ENCODE measurements around the gene SHF. TPM values are rescaled to one million over a fixed set of nuclear protein-coding genes. Genes with fewer than 3 reads are reported as not detected.
A peak's percentile ranks its signal among the peaks of the same experiment; 100 is the strongest.

SHF gene
- total RNA-seq, 1 experiment from 2014 or later, result 0.44 TPM

DNA sequence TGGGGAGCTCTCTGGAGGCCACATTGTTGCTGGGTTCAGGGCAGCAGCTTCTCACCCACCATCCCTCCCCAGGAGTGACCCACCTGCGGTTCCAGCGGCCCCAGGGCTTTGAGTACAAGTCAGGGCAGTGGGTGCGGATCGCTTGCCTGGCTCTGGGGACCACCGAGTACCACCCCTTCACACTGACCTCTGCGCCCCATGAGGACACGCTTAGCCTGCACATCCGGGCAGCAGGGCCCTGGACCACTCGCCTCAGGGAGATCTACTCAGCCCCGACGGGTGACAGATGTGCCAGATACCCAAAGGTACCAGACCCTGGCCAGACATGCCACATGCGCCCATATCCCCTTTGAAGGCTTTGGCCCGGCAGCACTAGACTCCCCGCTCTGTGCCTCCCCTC, 26.1 kb downstream of the SHF start:
- H3K27ac Mint-ChIP-seq (ENCODE audit: low read depth, unreplicated experiment), result peak overlapping the region; percentile 96
- TF ChIP-seq, protein P1, sequence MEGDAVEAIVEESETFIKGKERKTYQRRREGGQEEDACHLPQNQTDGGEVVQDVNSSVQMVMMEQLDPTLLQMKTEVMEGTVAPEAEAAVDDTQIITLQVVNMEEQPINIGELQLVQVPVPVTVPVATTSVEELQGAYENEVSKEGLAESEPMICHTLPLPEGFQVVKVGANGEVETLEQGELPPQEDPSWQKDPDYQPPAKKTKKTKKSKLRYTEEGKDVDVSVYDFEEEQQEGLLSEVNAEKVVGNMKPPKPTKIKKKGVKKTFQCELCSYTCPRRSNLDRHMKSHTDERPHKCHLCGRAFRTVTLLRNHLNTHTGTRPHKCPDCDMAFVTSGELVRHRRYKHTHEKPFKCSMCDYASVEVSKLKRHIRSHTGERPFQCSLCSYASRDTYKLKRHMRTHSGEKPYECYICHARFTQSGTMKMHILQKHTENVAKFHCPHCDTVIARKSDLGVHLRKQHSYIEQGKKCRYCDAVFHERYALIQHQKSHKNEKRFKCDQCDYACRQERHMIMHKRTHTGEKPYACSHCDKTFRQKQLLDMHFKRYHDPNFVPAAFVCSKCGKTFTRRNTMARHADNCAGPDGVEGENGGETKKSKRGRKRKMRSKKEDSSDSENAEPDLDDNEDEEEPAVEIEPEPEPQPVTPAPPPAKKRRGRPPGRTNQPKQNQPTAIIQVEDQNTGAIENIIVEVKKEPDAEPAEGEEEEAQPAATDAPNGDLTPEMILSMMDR (IDR thresholded peaks at IDR 0.05; ENCODE audit: unreplicated experiment), result no peak
- intact Hi-C loops (cut with micrococcal nuclease), result no loop called here
- H3K9me3 Mint-ChIP-seq (ENCODE audit: unreplicated experiment), result no peaks in the 10 kb centered on the region
- H3K4me1 Mint-ChIP-seq (ENCODE audit: insufficient read depth, unreplicated experiment), result peaks cover 46% of the 10 kb centered on the region
- ChIA-PET CTCF (interaction anchor here (0.8 to 10.8 kb wide), 8 partner anchors 15 to 238 kb away, joined by 4 to 94 read pairs (median 13); no protein-coding TSS in a partner anchor), POLR2A (interaction anchor here (1.2 to 2.1 kb wide), 2 partner anchors 39 to 42 kb away, joined by 3 to 7 read pairs; no protein-coding TSS in a partner anchor)
- no peaks in the 10 kb centered on the region for H3K27me3 Mint-ChIP-seq (ENCODE audit: insufficient read depth, unreplicated experiment)
- no TSS peak for BruUV-seq (replicated peaks)
- peaks cover 14% of the 10 kb centered on the region for H3K36me3 Mint-ChIP-seq (ENCODE audit: insufficient read depth, unreplicated experiment)
- no peak for DNase-seq (ENCODE audit: unreplicated experiment)
- no peak overlapping the region for H3K4me3 Mint-ChIP-seq (ENCODE audit: unreplicated experiment)

DNA sequence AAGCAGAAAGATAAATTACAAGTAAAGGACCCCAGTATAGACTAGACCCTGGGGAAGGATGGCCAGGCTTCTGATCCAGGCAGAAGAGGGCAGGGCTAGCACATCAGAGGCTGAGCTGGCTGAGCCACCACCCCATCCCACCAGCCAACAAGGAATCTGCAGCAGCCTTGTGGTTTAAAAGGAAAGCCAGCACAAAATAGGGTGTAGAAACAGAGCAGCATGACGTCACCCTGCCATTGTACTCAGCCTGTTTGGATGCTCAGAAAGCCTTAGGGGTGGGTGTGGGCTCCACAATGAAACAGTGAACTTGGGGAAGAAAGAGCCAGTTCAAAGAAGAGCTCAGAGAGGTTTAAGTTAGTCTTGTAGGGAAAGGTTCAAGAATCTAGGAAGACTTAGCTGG, 29.8 kb downstream of the SHF start:
- intact Hi-C loops (cut with micrococcal nuclease), result loop anchor here (1.0 kb wide), 1 partner anchor 32 kb away; no protein-coding TSS in a partner anchor
- no peaks in the 10 kb centered on the region for H3K27me3 Mint-ChIP-seq (ENCODE audit: insufficient read depth, unreplicated experiment)
- no peaks in the 10 kb centered on the region for H3K9me3 Mint-ChIP-seq (ENCODE audit: unreplicated experiment)
- peaks cover 7% of the 10 kb centered on the region for H3K36me3 Mint-ChIP-seq (ENCODE audit: insufficient read depth, unreplicated experiment)
- no TSS peak for BruUV-seq (replicated peaks)
- DNase-seq (ENCODE audit: unreplicated experiment), result peak; percentile 83
- CTCF ChIA-PET, result interaction anchor here (0.6 to 10.8 kb wide), 8 partner anchors 9 to 241 kb away, joined by 3 to 93 read pairs (median 4); no protein-coding TSS in a partner anchor
- no peak overlapping the region for H3K4me3 Mint-ChIP-seq (ENCODE audit: unreplicated experiment)
- peak overlapping the region; percentile 61 for H3K27ac Mint-ChIP-seq (ENCODE audit: low read depth, unreplicated experiment)
- H3K4me1 Mint-ChIP-seq (ENCODE audit: insufficient read depth, unreplicated experiment), result peaks cover 39% of the 10 kb centered on the region
- POLR2A ChIA-PET, result interaction anchor here (0.6 to 2.3 kb wide), 7 partner anchors 9 to 495 kb away, joined by 3 to 9 read pairs (median 4); partner anchors contain the start of genes DUOX1, DUOXA1 and SPG11
- TF ChIP-seq, protein P1 (IDR thresholded peaks at IDR 0.05; ENCODE audit: unreplicated experiment), result no peak

GRCh38 chr15:45156744-45157455, 30.9 kb downstream of the SHF start:
- CTCF ChIA-PET, result interaction anchor here (0.7 to 10.8 kb wide), 7 partner anchors 11 to 243 kb away, joined by 3 to 93 read pairs (median 4); no protein-coding TSS in a partner anchor
- TF ChIP-seq, protein P1 (IDR thresholded peaks at IDR 0.05; ENCODE audit: unreplicated experiment), result no peak
- H3K4me1 Mint-ChIP-seq (ENCODE audit: insufficient read depth, unreplicated experiment), result peaks cover 29% of the 10 kb centered on the region
- H3K36me3 Mint-ChIP-seq (ENCODE audit: insufficient read depth, unreplicated experiment), result peaks cover 13% of the 10 kb centered on the region
- no peaks in the 10 kb centered on the region for H3K9me3 Mint-ChIP-seq (ENCODE audit: unreplicated experiment)
- no TSS peak for BruUV-seq (replicated peaks)
- intact Hi-C loops (cut with micrococcal nuclease), result no loop called here
- H3K4me3 Mint-ChIP-seq (ENCODE audit: unreplicated experiment), result no peak overlapping the region
- DNase-seq (ENCODE audit: unreplicated experiment), result peak; percentile 19
- H3K27ac Mint-ChIP-seq (ENCODE audit: low read depth, unreplicated experiment), result peak overlapping the region; percentile 20
- H3K27me3 Mint-ChIP-seq (ENCODE audit: insufficient read depth, unreplicated experiment), result no peaks in the 10 kb centered on the region
- POLR2A ChIA-PET, result interaction anchor here (0.6 to 2.3 kb wide), 5 partner anchors 10 to 246 kb away, joined by 3 to 9 read pairs (median 3); partner anchors contain the start of genes DUOX1 and DUOXA1

- no peaks in the 10 kb centered on the region for H3K27me3 Mint-ChIP-seq (ENCODE audit: insufficient read depth, unreplicated experiment)
- H3K36me3 Mint-ChIP-seq (ENCODE audit: insufficient read depth, unreplicated experiment), result peaks cover 14% of the 10 kb centered on the region
- H3K4me3 Mint-ChIP-seq (ENCODE audit: unreplicated experiment), result no peak overlapping the region
- ChIA-PET POLR2A (interaction anchor here (1.0 kb wide), 1 partner anchor 26 kb away, joined by 3 read pairs; the partner anchor contains the start of genes DUOX1 and DUOXA1), CTCF (interaction anchor here (0.6 to 10.8 kb wide), 7 partner anchors 9 to 244 kb away, joined by 3 to 93 read pairs (median 4); no protein-coding TSS in a partner anchor)
- H3K9me3 Mint-ChIP-seq (ENCODE audit: unreplicated experiment), result no peaks in the 10 kb centered on the region
- intact Hi-C loops (cut with micrococcal nuclease), result no loop called here
- peaks cover 26% of the 10 kb centered on the region for H3K4me1 Mint-ChIP-seq (ENCODE audit: insufficient read depth, unreplicated experiment)
- H3K27ac Mint-ChIP-seq (ENCODE audit: low read depth, unreplicated experiment), result no peak overlapping the region
- no TSS peak for BruUV-seq (replicated peaks)
- DNase-seq (ENCODE audit: unreplicated experiment), result no peak
- TF ChIP-seq, protein P1 (IDR thresholded peaks at IDR 0.05; ENCODE audit: unreplicated experiment), result no peak
Measured at GRCh38 chr15:45155739-45156138, 32.0 kb downstream of the SHF start.

Measured in MCF 10A (cell line).